SK-N-SH (cell line): ENCODE measurements around the gene NSMCE1.
A peak's percentile ranks its signal among the peaks of the same experiment; 100 is the strongest.

ENCODE experiments used
- EP300 ChIP-seq, 2 experiments: IDR thresholded peaks; 2 replicates each; pipeline versions ENCODE4 v1.4.0 to v1.6.1; 2012; ENCODE audit warnings: borderline replicate concordance in 1 of 2, low read depth in 1 of 2, low read length in 1 of 2
- JUND ChIP-seq: IDR thresholded peaks from 2 replicates; pipeline ENCODE4 v1.4.0; 2012
- POLR2AphosphoS5 ChIP-seq: IDR thresholded peaks from 2 replicates; pipeline ENCODE4 v1.6.1; 2012; ENCODE audit warnings: low read depth, low read length
- RCOR1 ChIP-seq: fragments of 150-350 bp; IDR thresholded peaks from 2 replicates; pipeline ENCODE4 v1.6.1; 2017; ENCODE audit warnings: antibody characterized with exemption, low read length
- RFX5 ChIP-seq: IDR thresholded peaks from 2 replicates; pipeline ENCODE4 v1.6.1; 2012; ENCODE audit warnings: mild to moderate bottlenecking, improper control_type of control experiment, low read length
- SIN3A ChIP-seq: IDR thresholded peaks from 2 replicates; pipeline ENCODE4 v1.6.1; 2012; ENCODE audit warnings: low read depth, mild to moderate bottlenecking, low read length, moderate library complexity, borderline replicate concordance
- SMC3 ChIP-seq: IDR thresholded peaks from 2 replicates; pipeline ENCODE4 v1.6.1; 2012; ENCODE audit warnings: low read depth, low read length, improper control_type of control experiment
- TAF1 ChIP-seq: IDR thresholded peaks from 2 replicates; pipeline ENCODE4 v1.6.1; 2012; ENCODE audit warnings: low read depth, mild to moderate bottlenecking, low read length, moderate library complexity, borderline replicate concordance
- TEAD4 ChIP-seq: IDR thresholded peaks from 2 replicates; pipeline ENCODE4 v1.4.0; 2012; ENCODE audit warnings: mild to moderate bottlenecking, borderline replicate concordance; ENCODE audit not compliant: insufficient read depth
- YY1 ChIP-seq: IDR thresholded peaks from 2 replicates; pipeline ENCODE4 v1.4.0; 2012; ENCODE audit warnings: low read depth, mild to moderate bottlenecking
- TF ChIP-seq, protein P1 (sequence below): fragments of 200-600 bp; sonication (generic); IDR thresholded peaks from 2 replicates; pipeline ENCODE4 v1.6.1; 2017; ENCODE audit warnings: antibody characterized with exemption, mild to moderate bottlenecking, moderate library complexity
- TF ChIP-seq, protein P2 (sequence below): IDR thresholded peaks from 2 replicates; pipeline ENCODE4 v1.4.0; 2012; ENCODE audit warnings: low read depth, borderline replicate concordance
- TF ChIP-seq, protein P3 (sequence below): IDR thresholded peaks from 2 replicates; pipeline ENCODE4; 2012

DNA sequence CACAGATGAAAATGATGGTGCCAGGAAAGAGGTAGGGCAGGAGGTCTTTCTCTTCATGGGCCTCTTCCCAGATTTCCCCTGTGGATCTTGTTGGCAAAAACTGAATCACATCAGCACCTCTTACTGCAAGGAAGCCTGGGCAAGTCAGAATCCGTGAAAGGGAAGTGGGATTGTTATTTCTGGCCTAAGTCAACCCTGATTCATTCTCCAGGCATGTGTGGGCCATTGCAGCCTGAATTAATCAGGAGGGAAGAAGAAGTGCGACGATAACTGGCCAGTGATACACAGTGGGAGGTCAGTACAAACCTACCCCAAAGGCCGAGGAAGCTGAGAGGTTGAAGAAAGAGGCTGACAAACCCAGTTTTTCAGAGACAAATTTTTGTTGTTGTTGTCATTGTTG lies 17.9 kb upstream of the NSMCE1 start:
- TF ChIP-seq, protein P1, sequence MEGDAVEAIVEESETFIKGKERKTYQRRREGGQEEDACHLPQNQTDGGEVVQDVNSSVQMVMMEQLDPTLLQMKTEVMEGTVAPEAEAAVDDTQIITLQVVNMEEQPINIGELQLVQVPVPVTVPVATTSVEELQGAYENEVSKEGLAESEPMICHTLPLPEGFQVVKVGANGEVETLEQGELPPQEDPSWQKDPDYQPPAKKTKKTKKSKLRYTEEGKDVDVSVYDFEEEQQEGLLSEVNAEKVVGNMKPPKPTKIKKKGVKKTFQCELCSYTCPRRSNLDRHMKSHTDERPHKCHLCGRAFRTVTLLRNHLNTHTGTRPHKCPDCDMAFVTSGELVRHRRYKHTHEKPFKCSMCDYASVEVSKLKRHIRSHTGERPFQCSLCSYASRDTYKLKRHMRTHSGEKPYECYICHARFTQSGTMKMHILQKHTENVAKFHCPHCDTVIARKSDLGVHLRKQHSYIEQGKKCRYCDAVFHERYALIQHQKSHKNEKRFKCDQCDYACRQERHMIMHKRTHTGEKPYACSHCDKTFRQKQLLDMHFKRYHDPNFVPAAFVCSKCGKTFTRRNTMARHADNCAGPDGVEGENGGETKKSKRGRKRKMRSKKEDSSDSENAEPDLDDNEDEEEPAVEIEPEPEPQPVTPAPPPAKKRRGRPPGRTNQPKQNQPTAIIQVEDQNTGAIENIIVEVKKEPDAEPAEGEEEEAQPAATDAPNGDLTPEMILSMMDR, result no peak
- TF ChIP-seq SMC3, result no peak
- TF ChIP-seq, protein P2, sequence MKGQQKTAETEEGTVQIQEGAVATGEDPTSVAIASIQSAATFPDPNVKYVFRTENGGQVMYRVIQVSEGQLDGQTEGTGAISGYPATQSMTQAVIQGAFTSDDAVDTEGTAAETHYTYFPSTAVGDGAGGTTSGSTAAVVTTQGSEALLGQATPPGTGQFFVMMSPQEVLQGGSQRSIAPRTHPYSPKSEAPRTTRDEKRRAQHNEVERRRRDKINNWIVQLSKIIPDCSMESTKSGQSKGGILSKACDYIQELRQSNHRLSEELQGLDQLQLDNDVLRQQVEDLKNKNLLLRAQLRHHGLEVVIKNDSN, result no peak
- peak in 1 of 2 experiments; percentile 64; a peak in 1 of 4 replicates for TF ChIP-seq EP300 (IDR thresholded peaks at IDR 0.05; ENCODE audit: borderline replicate concordance in 1 of 2, low read depth in 1 of 2, low read length in 1 of 2)
- TF ChIP-seq JUND, result peak; percentile 87
- no peak for TF ChIP-seq TAF1
- TF ChIP-seq RFX5, result no peak
- TF ChIP-seq TEAD4, result peak; percentile 72
- TF ChIP-seq YY1, result 0 out of 2 replicates have a peak, but pooled peaks have one; percentile 27
- TF ChIP-seq POLR2AphosphoS5, result no peak
- TF ChIP-seq, protein P3, sequence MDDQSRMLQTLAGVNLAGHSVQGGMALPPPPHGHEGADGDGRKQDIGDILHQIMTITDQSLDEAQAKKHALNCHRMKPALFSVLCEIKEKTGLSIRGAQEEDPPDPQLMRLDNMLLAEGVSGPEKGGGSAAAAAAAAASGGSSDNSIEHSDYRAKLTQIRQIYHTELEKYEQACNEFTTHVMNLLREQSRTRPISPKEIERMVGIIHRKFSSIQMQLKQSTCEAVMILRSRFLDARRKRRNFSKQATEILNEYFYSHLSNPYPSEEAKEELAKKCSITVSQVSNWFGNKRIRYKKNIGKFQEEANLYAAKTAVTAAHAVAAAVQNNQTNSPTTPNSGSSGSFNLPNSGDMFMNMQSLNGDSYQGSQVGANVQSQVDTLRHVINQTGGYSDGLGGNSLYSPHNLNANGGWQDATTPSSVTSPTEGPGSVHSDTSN, result peak; percentile 71
- TF ChIP-seq SIN3A, result no peak
- TF ChIP-seq RCOR1, result no peak
